CD4-positive, alpha-beta T cell treated with Interleukin-4 for 4 hours (primary cell): ENCODE data around the gene SRC.

ENCODE experiments used
- DNase-seq: peaks from one replicate; pipeline ENCODE4 v3.0.0-alpha.2; 2020

SRC gene

DNA sequence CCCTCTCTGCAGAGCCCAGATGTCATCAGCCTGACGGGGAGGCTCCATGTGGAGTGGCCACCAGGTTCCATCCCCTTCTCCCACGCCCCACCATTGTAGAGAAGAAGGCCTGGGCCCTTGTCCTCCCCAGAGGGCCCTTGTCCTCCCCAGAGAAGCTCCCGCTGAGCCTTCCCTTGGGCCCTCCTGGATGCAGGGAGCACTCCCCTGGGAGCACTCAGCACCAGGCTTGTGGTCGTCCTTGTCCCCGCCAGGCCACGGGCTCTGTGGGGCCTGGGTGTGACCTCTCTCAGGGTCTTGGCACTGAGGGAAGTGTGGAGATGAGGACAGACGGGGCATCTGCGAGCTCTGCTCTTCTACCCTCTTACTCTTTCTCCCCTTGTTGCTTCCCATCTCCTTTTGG, 91.7 kb downstream of the SRC start:
- DNase-seq = no peak

DNA sequence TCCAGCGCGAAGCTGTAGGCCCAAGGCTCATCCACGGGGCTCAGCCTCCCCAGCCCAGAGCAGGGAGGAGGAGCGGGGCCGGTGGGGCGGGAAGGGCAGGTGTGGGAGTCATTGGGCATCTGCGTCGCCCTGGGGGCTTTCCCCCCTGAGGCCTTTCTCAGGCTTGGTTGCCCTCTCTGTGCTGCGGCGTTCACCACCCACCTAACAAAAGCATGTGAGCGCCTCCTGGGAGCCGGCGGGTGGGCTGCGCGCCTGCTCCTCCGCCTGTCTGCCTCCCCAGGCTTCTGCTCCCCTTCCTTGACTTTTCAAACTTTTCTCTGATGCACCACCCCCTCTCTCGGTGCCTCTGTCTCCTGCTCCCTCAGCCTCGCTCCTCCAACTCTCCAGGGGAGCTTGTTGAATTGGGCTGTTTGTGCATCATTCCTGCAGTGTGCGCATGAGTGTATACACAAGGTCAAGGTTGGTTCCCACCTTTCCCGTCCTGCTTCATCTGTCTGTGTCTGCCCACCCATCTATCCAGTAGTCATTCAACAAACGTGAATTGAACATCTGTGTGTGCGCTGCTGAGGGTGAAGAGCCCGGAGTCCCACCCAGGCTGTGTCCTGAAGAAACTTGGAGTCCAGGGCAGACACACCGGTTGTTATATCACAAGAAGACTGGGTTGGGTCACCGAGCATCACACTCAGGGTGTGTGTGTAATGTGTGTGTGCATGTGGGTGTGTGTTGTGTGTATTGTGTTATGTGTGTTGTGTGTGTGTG, 92.7 kb downstream of the SRC start:
- no peak for DNase-seq

DNA sequence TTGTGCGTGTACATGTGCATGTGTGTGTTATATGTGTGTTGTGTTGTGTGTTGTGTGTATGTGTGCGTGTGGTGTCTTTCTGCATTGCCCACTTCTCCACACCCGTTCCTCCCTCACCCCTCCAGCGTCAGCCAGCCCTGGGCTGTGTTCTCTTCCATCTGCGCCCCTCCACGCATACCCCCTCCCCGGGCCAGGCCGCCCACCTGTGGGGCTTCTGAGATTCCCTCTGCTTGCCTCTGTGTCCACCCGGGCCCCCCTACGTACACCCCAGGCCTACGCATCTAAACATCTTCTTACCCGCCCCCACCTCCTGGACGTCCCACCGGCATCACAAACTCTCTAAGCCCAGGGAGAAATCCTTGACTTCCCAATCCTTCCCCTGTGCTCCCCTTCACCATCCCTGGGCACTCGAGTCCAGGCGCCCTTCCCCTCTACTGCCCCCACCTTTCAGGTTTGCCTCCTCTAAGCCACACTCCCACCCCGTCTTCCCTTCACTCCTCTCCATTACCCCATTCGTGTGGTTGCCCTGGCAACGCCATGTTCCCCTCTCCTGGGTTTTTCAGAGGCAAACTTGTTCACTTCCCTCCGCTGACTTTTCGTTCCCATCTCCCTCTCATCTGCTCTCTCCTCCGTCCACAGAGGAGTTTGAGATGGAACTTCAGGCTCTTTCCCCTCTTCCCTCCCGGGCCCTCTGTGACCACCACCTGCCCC, 93.4 kb downstream of the SRC start:
- no peak for DNase-seq

DNA sequence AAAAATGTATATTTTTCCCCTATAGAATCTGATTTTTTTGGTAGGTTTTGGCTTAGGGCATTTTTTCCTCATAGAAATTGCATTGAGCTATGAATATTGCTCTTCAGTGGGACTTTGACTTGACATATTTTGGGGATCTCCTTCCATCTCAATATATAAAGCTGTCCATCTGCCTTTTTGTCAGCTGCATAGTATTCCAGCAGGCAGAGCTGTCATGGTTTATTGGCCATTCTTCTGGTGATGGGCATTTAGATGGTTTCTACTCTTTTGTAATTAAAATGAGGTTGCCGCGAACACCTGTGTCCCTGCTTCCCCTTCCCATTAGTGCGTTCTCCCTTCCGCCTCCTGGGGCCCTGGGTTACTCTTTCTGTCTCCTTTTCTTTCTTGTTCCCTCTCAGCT, 95.1 kb downstream of the SRC start:
- no peak for DNase-seq

DNA sequence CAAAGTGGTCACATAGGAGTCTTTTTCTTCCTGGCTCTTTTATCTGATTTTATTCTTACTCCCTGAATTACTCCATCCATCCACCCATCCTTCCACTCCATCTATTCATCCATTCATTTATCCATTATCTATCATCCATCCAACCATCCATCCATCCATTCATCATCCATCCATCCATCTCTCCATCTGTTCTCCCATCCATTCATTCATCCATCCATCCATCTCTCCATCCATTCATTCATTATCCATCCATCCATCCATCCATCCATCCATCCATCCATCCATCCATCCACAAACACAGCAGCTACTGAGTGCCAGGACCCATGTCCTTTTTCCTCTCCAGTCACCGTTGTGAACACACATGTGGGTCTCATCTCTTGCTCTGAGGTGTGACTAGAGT, 96.6 kb downstream of the SRC start:
- no peak for DNase-seq

DNA sequence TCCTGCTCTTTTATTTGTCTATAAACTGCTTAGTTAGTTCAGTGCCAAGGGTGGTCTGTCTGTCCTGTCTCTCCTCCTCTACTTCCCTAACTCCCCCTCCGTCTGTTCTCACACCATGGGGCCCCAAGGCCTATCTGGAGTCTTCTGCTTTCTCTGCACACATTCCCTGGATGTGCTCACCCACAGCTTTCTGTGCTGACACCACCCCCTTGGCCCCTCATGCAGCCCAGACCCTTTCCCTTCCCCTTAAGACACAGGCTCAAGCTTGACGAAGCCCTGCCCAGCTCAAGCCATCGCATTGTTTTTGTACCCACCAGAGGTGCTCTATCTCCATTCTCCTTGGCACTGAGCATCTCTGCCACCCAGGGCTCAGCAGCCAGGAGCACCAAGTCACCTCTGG, 97.0 kb downstream of the SRC start:
- DNase-seq = no peak

DNA sequence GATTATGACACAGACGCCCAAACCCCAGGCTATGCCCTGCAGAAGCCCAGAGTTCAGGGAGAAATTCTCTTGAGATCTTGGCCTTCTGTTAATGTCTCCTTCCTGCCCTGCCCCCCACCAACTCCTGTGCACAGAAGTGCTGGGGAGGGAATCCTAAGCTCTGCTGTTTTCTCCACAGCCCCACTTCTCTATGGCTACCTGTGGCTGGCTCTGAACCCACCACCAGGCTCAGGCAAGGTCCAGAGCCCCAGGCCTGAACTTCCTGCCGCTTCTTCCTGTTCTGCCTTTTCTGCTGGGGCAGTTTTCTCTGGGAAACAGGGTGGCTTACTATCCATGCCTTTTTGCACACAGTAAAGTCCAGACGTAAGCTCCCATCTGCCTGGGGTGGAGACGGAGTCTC, 97.7 kb downstream of the SRC start:
- DNase-seq = no peak

DNA sequence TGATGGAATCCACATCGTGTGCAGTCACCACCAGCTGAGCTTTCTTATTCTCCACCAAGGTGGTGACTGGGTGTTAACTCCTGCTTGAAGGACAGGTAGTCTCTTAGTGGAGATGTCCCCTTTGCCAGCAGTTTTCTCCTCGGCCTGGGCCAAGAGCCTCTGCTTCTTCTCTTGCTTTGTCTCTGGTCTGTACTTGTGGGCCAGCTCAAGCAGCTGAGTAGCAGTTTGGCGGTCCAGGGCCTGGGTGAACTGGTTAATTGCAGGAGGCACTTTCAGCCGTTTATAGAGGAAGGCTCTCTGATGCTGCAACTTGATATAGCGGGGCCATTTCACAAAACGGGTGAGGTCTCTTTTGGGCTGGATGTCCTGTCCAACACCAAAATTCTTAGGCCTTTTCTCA, 99.1 kb downstream of the SRC start:
- no peak for DNase-seq

DNA sequence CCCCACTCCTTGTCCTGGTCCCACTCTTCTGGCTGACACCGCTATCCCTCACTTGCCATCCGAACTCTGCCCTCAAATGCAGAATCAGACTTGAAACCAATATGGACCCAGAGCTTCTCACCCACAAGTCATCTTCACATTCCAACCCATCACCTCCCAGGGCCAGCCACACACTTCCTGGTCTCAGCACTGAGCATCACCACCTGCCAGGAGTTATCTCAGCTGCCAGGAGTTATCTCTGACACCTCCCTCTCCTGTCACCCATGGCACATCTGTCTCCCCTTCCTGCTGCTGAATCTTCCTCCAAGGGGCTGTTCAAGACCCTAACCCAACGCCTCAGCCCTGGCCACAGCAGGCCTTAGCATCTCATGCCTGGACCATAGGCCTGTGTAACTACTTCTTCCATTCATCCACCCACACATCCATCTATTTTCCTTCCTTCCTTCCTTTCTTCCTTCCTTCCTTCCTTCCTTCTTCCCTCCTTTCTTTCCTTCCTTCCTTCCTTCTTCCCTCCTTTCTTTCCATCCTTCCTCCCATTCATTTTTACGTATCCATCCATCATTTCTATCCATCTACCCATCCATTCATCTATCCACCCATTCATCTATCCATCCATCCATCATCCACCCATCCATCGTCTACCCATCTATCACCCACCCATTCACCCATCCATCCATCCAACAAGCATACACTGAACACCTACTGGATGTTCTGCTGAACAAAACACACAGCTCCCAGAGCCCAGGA, 100.5 kb downstream of the SRC start:
- DNase-seq = no peak

DNA sequence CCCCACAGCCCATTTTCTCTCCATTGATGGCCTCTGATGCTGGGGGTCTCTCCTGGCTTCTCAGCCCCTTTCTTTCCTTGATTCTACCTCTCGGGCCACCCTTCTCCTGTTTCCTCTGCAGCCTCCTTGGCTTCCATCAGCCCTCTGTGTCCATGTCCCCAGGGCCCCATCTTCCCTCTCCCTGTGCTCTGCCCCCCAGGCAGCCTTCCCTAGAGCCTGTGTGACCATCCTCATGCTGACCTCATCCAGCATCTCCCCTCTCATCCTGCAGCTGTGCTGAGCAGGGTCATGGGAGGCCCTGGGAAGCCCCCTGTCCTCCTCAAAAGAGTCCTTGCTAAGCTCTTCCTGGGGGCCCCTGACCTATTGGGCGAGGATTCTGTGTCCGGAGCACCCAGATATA, 101.7 kb downstream of the SRC start:
- DNase-seq = no peak

DNA sequence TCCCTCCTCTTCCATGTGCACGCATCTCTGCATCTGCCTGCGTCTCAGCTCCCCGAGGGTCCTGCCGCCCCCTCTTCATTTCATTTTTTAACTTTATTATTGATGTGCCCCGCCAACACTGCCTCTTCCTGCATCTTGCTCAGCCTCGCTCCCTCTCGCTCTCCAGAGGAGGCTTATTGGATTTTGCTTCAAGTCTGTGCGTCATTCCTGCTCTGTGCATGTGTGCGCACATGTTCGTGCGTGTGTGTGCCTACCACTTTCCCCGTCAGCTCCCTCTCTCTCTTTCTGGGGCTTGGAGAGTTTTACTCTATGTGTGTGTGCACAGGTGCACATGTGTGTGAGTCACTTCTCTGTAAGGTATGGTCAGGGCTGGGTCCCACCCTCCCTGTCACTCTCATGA, 103.3 kb downstream of the SRC start:
- no peak for DNase-seq

DNA sequence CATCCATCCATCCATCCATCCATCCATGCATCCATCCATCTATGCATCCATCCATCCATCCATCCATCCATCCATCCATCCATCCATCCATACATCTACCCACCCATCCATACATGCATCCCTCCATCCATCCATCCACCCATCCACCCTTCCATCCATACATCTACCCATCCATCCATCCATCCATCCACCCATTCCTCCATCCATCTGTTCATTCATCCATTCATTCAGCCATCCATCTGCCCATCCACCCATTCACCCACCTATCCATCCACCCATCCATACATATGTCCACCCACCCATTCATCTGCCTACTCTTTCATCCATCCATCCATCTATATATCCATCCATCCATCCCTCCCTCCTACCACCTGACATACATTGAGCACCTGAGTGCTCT, 104.4 kb downstream of the SRC start:
- DNase-seq = no peak

DNA sequence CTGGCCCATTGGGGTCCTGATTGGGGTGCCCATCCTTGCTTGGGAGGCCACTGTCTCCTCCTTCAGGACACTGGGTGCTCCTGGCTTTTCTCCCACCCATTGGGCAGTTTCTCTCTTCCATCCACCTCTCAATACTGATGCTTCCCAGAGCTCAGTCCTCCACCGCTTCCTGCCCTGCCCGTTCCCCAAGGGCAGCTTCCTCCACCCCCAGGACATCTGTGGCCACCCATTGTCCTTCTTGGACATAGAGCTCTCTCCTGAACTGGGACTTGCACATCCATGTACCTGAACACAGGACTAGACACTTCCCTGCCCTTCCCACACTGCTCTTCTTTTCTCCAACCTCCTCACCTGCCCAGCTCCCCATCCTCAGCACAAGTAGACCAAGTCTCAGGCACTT, 105.7 kb downstream of the SRC start:
- DNase-seq = no peak

DNA sequence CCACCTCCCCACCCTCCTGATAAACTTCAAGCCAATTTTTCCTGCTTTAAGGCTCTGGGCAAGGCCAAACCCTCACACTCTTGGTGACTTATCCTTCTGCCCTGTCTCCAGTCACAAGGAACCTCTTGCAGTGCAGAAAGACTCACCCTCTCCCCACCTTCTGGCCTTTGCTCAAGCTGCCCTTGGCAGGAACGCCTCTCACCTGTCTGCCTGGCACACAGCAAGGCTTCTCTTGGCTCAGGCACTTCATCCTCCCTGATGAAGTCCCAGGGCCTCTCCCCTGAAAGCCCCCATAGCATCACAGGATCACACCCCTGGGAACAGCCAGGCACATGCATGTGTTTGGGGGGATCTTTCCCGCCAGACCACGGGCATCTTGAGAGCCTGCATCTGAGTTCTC, 106.3 kb downstream of the SRC start:
- no peak for DNase-seq

DNA sequence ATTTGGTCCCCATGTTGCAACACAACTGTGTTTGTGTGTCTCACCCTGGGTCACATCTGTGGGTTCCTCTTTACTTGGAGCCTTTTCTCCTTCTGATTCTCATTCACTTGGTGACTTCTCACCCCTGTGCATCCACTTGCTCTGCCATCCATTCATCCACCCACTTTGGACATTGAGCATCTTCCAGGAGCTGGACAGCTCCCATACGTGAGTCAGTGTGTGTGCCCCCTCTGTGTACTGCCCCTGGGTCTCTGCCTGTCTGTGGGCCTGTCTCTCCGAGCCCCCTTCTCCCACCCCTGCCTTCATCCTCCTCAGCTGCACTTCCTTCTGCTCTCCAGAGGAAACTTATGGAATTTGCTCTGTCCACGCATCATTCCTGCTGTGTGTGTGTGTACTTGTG, 107.3 kb downstream of the SRC start:
- no peak for DNase-seq

DNA sequence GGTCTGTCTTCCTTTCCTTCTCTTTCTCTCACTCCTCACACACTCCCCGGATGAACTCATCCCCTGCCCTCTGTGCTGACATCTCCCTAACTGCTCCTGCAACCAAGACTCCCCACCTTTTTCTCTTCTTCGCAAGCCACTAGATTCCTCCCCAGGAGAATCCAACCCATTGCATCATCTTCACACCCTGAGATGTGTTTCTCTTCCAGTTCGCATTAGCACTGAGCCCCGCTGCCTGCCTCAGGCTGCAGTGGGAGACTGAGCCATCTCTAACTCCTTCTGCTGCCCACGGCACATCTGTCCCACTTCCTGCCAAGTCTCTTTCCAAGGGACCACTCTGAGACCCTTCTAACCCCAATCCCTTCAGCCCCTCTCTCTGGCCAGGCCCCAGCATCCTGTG, 107.9 kb downstream of the SRC start:
- DNase-seq = no peak

DNA sequence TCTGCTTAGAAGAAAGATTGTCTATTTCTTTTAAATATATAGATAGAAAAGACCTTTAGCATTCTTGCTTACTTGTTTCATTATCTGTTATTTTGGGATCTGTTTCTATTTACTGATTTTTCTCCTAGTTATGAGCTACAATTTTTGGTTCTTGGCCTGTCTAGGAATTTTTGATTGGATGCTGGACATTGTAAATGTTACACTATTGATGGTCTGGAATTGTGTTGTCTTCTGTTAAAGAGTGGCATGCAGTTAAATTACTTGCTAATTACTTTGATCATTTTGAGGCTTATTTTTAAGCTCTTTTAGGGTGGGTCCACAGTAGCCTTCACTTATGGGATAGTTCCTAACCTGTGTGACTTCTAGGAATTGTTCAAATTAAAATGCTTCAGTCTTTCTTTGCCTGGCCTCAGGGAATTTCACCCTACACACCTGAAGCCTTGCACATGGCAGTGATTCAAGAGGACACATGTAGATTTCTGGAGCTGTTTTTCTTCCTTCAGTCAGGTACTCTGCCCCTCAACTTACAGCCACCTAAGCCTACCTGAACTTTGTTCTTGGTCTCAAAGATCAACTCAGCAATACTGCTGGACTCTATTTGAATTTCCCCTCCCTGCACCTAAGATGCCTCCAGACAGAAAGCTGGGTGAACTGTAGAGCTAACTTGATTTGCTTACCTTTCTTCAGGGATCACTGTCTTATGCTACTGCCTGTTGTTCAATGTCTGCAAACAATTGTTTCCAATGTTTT, 108.9 kb downstream of the SRC start:
- no peak for DNase-seq
